ENCODE data around the gene OLFML2A.
"Not testable (repeated sequence)": the region's sequence is repeated elsewhere in the genome, so short reads cannot be mapped to it uniquely, and the experiment has no call there.

OLFML2A gene

DNA sequence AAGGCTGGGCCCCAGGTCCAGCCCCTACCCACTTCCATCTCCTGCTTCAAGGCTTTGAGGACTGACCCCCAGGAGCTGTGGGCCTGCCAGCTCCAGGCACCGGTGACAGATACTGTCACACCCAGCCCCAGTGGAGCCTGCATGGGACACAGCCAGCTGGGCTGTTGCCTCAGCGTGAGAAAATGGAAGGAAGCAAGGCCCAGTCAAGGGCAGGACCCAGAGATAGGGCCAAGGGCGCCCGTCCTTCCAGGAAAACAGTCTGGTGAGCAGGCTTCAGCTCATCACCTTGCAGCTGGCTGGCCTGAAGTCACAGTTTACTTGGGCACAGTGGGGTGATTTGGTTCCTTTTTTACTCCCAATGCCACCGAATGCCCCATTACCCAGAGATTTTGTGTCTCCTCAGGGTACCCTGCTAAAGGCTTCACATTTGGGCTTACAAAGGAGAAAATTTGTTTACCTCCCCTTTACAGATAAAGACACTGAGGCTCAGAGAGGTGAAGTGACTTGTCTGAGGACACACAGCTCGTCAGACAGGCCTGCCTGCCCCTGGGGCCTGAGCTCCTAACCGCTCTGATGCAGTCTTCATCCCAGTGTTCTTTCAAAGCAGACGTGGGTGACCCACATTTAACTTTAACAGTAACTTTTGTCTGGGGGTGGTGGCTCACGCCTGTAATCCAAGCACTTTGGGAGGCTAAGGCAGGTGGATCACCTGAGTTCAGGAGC lies 54.9 kb downstream of the OLFML2A start:
- no peak for DNase-seq

DNA sequence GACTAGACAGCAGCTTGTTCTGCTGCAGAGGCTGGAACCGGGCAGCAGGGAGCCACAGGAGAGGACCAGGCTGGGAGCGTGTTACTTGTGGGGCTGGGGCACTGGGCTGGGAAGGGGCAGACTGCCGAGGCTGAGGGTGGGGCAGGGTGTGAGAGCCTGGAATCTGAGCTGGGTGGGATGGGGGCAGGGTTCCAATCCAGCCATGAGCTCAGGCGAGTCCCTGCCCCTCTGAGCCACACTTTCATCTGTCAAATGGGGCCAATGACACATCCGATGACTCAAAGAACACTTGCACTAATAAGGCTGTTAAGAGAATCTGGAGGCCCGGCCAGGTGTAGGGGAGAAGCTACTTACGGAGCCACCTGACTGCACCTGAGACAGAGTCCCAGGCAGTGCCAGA lies 57.7 kb downstream of the OLFML2A start:
- DNase-seq = peak; percentile 61

DNA sequence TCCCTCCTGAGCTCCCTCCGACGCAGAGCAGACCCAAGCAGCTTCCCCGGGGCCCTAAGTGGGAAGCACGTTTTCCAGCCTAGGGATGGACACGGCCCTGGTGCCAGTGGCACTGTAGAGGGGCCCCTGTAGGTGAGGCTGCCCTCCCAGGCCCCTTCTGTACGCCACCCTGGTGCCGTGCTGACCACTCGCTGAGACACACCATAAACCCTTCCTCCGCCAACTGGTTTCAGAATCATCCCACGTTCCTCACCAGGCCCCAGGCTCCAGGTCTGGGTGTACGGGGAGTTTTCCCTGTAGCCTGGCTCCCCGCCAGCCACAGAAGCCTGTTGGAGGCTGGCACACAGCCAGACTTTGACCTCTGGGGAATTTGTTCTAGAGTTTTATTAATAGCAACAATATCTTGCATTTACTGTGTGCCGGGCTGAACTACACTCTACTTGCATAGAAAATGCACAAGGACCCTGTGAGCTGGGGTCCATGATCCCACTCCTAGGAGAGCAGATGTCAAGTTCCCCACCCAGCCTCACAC lies 58.2 kb downstream of the OLFML2A start:
- DNase-seq = peak; percentile 87

DNA sequence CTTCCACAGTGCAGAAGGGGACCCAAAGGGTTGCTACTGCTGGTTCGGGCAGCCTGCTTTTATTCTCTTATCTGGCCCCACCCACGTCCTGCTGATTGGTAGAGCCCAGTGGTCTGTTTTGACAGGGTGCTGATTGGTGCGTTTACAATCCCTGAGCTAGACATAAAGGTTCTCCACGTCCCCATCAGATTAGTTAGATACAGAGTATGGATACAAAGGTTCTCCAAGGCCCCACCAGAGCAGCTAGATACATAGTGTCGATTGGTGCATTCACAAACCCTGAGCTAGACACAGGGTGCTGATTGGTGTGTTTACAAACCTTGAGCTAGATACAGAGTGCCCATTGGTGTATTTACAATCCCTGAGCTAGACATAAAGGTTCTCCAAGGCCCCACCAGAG lies 61.2 kb downstream of the OLFML2A start:
- not testable (repeated sequence) for DNase-seq

DNA sequence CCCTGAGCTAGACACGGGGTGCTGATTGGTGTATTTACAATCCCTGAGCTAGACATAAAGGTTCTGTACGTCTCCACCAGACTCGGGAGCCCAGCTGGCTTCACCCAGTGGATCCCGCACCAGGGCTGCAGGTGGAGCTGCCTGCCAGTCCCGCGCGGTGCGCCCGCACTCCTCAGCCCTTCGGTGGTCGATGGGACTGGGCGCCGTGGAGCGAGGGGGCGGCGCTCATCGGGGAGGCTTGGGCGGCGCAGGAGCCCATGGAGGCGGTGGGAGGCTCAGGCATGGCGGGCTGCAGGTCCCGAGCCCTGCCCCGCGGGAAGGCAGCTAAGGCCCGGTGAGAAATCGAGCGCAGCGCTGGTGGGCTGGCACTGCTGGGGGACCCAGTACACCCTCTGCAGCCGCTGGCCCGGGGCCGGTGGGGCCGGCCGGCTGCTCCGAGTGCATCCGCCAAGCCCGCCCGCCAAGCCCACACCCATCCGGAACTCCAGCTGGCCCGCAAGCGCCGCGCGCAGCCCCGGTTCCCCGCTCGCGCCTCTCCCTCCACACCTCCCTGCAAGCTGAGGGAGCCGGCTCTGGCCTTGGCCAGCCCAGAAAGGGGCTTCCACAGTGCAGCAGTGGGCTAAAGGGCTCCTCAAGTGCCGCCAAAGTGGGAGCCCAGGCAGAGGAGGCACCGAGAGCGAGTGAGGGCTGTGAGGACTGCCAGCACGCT lies 61.8 kb downstream of the OLFML2A start:
- not testable (repeated sequence) for DNase-seq

DNA sequence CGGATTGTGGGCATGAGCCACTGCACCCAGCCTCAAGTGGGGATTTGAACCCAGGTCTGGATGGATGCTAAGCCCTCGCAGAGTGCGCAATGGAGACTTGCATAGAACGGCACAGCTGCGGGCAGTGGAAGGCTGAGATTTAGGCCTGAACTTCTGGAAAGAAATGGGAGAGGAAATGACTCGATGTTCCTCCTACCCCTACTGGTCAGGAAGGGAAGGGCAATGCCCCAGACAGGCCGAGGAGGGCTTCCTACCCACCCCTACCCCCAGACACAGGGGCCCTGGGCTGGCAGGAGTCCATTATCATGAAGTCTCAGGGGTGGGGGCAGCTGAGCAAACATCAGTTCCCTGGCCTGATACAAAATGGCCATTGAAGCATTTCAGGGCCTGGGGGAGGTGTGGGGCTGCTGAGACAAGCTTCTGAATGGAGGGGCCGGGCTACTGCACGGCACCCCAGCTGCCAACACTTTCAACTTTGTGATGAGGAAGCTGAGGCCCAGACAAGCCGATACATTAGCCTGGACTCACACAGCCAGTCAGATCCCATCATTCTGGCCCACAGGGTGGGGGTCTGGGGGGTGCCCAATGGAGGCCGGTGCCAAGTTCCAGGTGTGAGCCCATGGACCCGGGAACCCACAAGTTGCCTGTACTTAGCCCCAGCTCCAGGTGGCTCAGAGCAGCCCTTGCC lies 62.8 kb downstream of the OLFML2A start:
- no peak for DNase-seq

DNA sequence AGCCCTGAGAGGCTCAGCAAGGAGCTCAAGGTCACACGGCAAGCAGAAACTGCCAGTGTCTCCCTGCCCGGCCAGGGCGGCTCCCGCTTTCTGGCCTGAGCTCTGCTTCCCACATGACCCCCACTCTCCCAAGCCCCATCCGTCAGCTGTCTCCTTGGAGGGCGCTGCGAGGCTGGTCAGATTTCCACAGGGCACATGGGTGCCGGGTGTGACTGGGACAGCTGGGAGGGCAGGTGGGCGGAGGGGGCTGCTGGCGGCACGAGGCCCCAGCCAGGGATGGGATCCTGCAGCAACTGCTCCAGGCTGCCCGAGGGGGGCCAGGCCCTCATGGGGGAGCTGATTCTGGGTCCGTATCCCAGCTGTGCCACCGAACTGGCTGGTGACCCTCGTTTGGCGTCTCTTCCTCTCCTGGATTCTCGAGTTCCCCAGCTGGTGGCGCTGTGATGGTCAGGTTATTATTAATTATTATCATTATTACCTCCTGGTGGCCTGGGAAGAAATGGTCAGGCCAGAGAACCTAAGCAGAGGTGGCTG lies 63.4 kb downstream of the OLFML2A start:
- DNase-seq = no peak

DNA sequence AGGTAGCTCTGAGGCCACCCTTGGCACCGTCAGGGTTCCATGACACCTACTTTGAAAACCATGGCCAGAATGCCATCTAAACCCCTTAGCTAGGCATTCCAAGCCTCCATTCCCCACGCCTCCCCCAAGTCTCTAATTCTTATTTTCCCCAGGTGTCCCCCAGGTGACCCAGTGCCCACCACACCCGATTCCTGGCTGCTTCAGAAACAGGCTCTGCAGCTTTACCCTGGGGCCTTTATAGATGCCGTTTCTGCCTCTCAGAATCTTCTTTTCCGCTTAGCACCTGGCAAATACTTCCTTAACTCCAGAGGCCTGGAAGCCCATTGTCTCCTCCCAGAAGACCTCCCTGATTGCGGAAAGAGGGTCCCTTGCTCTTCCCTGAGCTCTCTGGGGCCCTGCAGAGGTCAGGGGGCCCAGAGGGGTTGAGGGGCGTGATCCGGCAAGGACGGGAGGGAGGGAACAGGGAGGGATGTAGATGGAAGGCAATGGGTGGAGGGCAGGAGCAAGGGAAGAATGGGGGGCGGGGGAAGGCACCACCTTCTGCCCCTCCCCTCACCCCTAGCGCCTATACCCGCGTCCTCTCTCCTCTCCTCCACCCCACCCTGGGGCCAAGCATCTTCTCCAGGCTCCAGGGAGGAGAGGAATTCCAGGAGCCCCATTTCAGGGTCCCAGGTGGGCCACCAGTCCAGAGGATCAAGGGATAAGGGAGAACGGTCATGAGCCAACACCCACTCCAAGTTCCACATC lies 64.3 kb downstream of the OLFML2A start:
- DNase-seq = no peak

DNA sequence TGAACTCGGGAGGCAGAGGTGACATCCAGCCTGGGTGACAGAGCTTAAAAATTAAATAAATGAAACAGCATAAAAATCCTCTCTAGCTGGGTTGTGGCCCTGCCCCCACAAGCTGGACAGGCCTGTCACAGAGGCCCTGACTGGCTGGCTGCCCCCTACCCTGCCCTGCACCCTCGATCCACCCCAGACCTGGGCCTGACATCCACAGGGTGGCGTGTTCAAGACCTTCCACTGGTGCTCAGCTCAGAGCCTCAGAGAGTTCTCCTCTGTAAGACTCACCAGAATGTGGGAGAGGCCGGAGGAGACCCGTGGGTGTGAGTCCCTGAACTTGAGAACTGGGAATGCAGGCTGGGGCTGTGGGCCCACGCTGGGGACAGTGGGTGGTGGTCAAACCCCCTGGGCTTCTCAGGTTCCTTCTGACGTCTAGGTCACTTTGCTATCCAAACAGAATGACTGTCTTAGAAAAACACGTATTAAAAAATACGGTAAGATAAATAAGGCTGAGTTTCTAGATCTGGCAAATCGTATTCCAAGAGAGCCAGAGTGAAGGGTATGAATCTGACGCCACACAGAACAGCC lies 66.6 kb downstream of the OLFML2A start:
- DNase-seq = no peak

DNA sequence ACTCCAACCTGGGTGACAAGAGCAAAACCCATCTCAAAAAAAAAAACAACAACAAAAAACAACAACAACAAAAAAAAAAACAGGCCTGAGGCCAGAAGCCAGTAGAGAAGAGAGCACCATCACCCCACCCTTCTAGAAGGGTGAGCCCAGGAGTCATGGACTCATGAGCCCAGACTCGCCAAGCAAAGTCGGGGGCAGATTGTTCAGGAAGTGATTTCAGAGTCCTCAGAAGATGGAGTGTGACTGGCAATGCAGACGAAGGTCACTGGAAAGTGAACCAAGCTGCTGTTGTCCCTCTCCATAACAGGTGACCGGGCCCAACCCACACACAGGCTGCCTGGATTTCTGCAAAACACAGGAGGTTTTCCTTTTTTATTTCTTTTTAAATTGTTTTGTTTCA lies 67.4 kb downstream of the OLFML2A start:
- no peak for DNase-seq

DNA sequence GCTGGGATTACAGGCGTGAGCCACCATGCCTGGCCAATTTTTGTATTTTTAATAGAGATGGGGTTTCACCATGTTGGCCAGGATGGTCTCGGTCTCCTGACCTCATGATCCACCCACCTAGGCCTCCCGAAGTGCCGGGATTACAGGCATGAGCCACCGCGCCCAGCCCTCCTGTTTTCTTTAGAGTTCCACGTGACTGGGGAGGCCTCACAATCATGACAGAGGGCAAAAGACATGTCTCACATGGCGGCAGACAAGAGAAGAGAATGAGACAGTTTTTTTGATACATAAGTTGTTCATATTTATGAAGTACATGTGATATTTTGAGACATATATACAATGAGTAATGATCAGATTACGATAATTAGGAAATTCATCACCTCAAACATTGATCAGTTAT lies 69.5 kb downstream of the OLFML2A start:
- DNase-seq = not testable (repeated sequence)

DNA sequence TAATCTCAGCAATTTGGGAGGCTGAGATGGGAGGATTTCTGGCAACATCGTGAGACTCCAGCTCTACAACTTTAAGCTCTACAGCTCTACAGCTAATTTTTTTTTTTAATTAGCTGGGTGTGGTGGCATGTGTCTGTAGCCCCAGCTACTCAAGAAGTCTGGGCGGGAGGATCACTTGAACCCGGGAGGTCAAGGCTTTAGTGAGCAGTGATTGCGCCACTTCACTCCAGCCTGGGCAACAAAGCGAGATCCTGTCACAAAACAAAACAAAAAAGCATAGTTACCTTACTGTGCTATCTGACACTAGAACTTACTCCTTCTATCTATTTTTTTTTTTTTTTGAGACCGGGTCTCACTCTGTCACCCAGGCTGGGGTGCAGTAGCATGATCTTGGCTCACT lies 70.0 kb downstream of the OLFML2A start:
- no peak for DNase-seq

DNA sequence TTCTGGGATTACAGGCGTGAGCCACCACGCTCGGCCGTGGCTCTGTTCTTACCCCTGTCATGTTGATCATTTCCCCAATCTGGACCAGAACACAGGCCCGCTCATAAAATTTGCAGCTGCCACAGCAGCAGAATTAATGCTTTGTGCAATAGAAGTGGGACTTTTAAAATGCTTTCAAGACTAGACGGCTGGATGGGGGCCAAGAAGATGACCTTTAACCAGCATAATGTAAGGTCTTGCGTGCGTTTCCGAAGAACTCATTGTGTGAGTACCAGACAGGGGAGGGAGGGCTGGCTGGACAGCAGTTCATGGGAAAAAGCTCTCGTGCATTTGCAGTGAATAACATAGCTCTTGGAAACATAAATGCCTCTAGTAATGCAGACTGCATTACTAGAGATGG lies 72.9 kb downstream of the OLFML2A start:
- DNase-seq = peak; percentile 74

DNA sequence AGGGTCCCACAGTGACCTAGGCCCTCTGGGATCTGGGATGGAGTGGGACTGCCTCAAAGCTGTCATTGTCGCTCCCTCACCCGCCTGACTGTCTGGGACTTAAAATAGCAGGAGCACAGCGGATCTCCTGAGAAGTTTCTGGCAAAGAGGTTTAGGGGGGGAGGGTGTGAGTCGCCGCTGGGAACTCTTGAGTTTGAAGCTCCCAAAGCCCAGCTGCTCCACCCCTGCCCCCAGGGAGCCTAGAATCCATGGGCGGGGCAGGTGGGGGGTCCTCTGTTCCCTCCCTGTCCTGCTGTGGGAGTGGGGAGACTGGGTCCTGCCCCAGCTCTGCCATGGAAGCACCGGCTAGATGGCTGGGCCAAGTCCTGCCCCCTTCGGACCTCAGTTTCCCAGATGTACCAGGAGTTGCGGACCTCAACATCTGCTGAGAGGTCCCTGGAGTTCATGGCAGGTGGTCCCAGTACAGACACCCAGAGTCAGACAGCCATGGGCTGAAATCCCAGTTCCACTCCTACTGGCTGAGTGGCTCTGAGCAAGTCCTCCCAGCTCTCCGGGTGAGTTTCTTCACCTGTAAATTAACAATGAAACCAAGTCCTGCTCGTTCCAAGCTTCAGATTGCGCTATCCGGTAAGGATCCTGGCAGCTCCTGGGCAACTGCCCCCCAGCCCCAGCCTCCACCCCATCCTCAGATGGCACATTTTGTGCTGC lies 75.3 kb downstream of the OLFML2A start:
- DNase-seq = no peak

DNA sequence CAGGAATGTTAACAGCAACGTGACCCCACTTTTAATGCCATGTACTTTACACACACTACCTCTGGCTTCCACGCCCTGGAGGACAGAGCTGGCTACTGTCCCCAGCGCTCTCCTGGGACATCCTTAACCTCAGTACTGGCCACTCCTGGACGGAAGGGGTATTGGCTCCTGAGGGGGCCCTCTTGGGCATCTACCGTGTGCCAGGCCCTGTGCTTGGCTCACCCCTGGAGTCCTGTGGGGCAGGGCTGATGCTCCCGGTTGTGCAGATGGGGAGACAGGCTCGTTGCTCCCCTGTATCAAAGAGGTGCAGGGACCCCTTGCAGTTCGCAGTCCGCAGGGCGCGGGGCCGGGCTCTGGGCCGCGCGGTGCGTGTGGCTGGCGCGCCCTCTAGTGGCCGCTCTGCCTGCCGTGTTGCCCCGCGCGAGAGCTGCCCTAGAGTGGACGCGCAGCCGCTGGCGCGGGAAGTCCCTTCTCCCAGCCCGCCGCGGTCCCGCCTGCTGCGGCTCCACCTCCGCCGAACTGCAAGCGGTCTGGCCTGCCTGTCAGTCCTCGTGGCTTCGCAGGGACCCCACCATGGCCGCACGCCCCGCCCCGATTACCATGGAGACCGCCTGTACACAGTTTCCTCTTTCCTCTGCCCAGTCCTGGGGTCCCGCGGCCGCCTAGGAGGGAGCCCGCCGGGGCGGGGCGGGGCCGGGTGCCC lies 76.0 kb downstream of the OLFML2A start, which contains the start of gene WDR38:
TSS of gene WDR38 (plus strand) at position 632 of the 703 bp plus-strand sequence. CDS start 72 bp downstream, outside the sequence.
- peak; percentile 65 for DNase-seq

DNA sequence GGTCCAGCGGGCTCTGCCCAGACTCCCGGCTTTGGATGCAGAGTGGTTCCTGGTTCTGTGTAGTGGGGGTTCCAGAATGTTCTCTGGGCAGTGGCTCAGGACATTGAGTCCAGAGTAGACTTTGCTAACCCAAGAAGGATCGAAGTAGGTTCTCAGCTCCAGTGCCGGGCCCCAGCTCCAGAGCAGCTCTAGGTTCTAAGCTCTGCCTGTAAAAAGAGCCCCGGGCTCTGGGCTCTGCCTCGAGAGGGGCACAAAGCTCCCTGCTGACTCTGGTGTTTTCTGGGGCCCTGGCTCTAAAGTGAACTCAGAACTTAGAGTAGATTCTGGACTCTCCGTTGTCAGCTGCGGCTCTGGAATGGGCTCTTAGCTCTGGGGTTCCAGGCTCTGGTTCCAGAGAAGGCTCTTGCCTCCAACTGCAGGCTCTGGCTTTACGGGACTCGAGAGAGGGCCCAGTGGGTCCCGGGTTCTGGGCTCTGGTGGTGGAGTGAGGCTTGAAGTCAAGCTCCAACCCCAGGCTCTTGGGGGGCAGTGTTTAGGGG lies 76.7 kb downstream of the OLFML2A start:
- DNase-seq = no peak

DNA sequence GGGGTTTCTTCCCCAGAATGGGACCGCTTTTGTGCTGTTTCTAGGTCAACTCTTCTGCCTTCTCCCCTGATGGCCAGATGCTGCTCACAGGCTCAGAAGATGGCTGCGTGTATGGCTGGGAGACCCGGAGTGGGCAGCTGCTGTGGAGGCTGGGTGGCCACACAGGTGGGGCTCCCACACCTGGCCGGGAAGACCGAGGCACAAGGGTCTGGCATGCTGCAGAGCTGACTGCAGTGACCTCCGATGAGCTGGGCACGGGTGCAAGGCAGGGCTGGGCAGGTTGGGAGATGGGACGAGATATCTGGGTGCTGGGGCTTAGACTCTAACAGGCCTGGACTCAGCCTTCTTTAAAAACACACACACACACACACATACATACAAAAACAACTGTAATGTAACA lies 77.2 kb downstream of the OLFML2A start:
- DNase-seq = no peak

DNA sequence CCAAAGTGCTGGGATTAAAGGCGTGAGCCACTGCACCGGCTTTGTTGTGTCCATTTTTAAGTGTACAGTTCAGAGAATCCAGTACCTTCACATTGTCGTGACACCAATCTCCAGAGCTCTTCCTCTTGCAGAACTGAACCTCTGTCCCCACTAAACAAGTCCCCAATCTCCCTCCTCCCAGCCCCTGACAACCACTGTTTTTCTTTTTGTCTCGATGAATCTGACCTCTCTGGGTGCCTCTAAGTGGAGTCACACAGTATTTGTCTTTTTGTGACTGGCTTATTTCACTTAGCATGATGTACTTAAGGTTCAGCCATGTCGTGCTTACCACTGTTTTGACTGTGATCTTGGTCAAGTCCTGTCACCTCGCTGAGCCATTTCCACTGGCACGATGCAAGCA lies 77.9 kb downstream of the OLFML2A start:
- no peak for DNase-seq

DNA sequence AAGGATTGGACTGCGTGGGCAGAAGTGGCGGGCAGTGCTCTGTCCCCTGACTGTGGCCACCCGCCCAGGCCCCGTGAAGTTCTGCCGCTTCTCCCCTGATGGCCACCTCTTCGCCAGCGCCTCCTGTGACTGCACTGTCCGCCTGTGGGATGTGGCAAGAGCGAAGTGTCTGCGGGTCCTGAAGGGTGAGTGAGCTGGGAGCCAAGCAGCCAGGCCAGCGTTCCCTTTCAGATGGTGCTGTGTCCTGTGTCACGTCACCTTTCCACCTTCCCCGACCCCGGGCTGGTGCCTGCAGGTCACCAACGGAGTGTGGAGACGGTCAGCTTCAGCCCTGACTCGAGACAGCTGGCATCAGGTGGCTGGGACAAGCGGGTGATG lies 78.6 kb downstream of the OLFML2A start:
- DNase-seq = no peak

DNA sequence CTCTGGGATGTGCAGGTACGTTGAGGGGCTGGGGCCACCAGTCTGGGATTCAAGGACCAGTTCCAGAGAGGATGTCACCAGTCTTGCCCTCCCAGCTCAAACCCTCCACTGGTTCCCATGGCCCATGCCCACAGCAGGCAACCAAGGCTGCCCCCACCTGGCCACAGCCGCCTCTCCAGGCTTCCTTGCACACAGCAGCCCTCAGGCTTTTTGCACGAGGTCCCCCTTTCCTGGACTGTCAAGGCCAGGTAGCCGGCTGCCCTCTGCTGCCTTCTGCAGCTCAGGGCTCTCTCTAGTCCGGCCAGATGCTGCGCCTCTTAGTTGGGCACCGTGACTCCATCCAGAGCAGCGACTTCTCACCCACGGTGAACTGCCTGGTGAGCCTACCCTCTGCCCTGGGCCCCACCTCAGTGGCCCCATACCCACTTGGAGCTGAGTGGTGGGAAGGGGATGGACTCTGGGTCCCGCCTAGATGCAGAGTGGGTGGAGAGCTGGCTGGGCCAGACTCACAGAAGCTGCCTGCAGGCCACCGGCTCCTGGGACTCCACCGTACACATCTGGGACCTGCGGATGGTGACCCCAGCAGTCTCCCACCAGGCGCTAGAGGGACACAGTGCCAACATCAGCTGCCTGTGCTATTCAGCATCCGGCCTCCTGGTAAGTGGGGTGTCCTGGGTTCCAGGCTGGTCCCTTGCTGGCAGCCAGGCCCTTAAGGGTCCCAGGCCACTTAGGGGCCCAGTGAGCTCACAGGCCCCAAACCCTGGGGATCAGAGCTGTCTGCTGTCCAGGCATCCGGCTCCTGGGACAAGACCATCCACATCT lies 79.2 kb downstream of the OLFML2A start:
- no peak for DNase-seq
